ENCODE measurements around the gene CBS.
"Not testable (repeated sequence)": the region's sequence is repeated elsewhere in the genome, so short reads cannot be mapped to it uniquely, and the experiment has no call there.

CBS gene

GRCh38 chr21:43023175-43023574, 52.5 kb downstream of the CBS start:
- no peak for DNase-seq

- DNase-seq = no peak
Observed at GRCh38 chr21:43021756-43022600, 53.7 kb downstream of the CBS start.

- DNase-seq = no peak
Observed at GRCh38 chr21:43021191-43021590, 54.4 kb downstream of the CBS start.

- no peak for DNase-seq
Observed at GRCh38 chr21:43020771-43021170, 54.9 kb downstream of the CBS start.

GRCh38 chr21:43020177-43020576, 55.5 kb downstream of the CBS start:
- no peak for DNase-seq

- DNase-seq = no peak
Observed at GRCh38 chr21:43018519-43018918, 57.1 kb downstream of the CBS start.

GRCh38 chr21:43016728-43017127, 58.9 kb downstream of the CBS start:
- no peak for DNase-seq

GRCh38 chr21:43015906-43016540, 59.6 kb downstream of the CBS start:
- no peak for DNase-seq

- no peak for DNase-seq
Observed at GRCh38 chr21:43012596-43012995, 63.0 kb downstream of the CBS start.

- no peak for DNase-seq
Observed at GRCh38 chr21:43006874-43007208, 68.8 kb downstream of the CBS start.

GRCh38 chr21:43006051-43006873, 69.4 kb downstream of the CBS start:
- not testable (repeated sequence) for DNase-seq

- no peak for DNase-seq
Observed at GRCh38 chr21:43005635-43006034, 70.0 kb downstream of the CBS start.

- DNase-seq = no peak
Observed at GRCh38 chr21:43004926-43005325, 70.7 kb downstream of the CBS start.

Measured in activated CD8-positive, alpha-beta memory T cell treated with anti-CD3 and anti-CD28 coated beads, Interleukin-2, amount 50 U/mL, for 48 hours (primary cell).